KOPT-K1 (cell line): ENCODE measurements around the gene CEP83.

Experiments
- H3K27ac ChIP-seq: fragments of 200-600 bp; sonication (generic); 2 replicates; pipeline ENCODE4 v1.5.1; 2016; ENCODE audit warnings: antibody characterized with exemption, mild to moderate bottlenecking, low read depth, low read length; ENCODE audit not compliant: poor library complexity, severe bottlenecking
- H3K36me3 ChIP-seq: fragments of 200-600 bp; sonication (generic); 2 replicates; pipeline ENCODE4 v1.5.1; 2017; ENCODE audit warnings: antibody characterized with exemption, mild to moderate bottlenecking, low read length, moderate library complexity; ENCODE audit not compliant: insufficient read depth
- H3K9me3 ChIP-seq: fragments of 200-600 bp; sonication (generic); 2 replicates; pipeline ENCODE4 v1.5.1; 2017; ENCODE audit warnings: antibody characterized with exemption, low read length, mild to moderate bottlenecking; ENCODE audit not compliant: insufficient read depth, poor library complexity, severe bottlenecking

Gene CEP83

DNA sequence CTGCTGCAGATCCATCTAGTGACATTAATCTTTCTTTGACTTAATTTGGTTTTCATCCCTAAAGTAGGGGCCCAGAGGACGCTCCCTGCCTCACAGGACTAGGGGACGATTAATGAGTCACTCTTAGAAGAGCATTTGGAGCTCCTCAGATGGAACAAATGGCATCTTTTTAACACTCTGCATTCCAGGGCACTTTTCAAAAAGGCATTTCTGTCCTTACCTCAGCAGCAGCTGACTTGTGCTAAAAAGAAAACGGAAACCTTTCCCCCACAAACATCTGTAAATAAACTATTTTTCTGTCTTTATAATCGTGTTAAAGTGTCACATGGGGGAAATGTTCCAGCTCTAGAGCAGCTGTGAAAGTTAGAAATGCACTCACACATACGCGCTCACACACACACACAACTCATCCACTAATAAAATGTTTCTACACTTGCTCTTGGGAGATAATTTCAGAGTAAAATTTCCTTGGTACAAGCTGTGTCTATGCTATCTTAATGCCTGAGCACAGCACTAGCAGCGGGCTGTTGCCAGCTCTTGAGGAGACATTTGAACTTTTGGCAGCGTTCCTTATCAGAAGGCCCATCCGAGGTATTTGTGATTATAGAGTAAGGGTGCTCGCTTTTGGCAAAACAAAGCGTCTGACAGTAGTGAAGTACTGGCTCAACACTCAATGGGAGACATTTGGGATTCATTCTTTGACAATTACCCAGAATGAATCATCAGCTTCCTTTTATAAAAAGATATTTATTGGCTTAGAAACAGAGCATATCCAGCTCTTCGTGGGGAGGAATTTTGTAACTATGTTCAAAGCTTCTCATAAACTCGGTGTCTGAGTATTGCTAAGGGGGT, 170.0 kb downstream of the CEP83 start:
- Histone ChIP-seq H3K27ac (no peak overlapping the region), H3K36me3 (0 out of 2 replicates have a peak, but pooled peaks cover 5% of the 10 kb centered on the region), H3K9me3 (no peaks in the 10 kb centered on the region)

DNA sequence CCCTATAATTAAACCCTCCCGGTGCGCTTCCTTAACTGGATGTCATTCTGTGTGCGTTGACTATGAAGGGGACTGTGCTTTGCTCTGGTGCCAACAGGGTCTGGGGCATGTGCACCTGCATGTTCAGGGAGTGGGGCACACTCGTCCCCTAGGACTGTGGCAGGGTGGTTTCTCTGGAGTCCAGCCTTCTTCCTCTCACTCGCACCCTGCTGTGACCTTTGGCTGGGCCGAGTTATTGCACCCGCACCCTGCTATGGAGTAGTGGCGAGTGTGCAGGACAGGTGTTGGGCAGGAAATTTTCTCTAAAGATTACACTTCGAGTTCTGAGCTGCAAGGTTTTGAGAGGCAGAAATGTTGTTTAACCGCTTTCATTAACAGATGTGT, 172.4 kb downstream of the CEP83 start:
- H3K36me3 ChIP-seq: 0 out of 2 replicates have a peak, but pooled peaks cover 5% of the 10 kb centered on the region
- no peak overlapping the region for H3K27ac ChIP-seq
- H3K9me3 ChIP-seq: no peaks in the 10 kb centered on the region

DNA sequence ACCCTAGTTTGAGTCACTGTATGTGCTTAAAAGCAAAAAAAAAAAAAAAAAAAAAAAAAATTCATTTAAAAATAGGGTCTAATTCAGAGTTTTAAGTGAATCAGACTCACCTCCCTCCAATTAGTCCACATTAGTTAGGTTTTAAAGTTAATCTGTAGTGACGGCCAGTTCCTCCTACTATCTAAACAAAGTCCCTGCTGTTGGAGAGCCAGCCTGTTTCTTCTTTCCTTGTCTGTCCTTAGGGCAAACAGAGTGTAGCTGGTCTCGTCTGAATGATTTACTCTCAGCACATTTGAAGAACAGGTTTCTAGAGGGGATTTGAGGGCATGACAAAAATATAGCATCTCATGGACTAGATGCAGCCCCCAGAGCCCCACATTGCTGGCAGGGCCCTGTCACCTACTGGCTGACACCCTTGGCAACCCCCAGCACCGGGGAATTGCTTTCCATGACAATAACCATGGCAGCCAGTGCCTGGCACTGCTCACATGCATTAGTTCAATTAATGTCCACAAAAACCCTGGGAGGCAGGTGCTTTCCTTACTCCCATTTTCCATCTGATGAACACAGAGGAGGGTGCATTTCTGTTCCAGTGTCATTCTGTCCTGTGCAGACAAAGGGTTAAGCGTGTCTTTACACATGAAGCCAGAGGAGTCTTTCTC, 173.0 kb downstream of the CEP83 start:
- Histone ChIP-seq H3K9me3 (no peaks in the 10 kb centered on the region), H3K36me3 (0 out of 2 replicates have a peak, but pooled peaks cover 5% of the 10 kb centered on the region), H3K27ac (no peak overlapping the region)

DNA sequence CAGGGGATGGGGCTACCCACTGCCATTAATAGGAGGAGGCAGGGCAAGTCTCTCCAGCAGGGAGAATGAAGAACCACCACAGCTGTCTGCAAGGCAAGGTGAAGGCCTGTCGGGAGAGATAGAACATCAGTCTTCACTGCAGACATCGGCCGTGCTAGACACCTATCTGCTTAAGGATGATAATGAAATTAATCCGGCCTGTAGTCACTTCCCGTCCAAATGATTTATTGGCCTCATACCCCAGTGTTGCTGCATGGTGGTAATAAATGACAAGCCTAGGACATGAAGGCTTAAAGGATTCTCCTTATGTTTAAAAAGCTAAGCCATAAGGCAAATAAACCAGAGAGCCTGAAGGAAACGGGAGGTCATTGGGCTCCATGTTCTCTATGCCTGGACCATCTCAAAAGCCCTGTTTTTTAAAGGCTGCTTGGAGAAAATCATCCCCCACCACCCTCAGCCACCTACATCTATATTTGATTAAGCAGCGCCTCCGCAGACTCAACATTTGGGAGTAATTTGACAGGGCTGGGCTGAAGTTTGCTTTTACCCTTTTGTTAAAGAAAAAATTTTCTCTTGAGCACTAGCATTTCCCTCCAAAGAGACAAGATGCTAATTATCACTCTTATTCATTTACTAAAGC, 173.6 kb downstream of the CEP83 start:
- Histone ChIP-seq H3K27ac (no peak overlapping the region), H3K9me3 (no peaks in the 10 kb centered on the region), H3K36me3 (0 out of 2 replicates have a peak, but pooled peaks cover 5% of the 10 kb centered on the region)

DNA sequence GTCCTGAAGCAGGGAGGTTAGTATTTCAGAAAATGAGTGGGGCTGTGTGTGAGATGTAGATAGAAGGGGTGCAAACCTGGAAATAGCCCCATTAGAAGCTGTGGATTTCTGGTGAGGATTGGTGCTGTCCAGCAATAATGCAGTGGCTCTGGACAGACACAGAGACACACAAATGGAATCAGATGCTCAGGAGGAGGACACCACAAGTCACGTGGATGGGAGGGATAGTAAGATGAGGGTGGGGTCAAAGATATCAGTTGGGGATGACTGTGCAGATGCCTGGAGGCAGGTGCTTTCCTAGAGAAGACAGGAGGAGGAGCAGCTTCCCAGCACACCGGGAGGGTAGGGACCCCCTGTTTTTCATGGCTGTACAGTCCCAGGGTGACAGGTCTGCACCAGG, 174.8 kb downstream of the CEP83 start:
- Histone ChIP-seq H3K36me3 (0 out of 2 replicates have a peak, but pooled peaks cover 5% of the 10 kb centered on the region), H3K9me3 (no peaks in the 10 kb centered on the region), H3K27ac (no peak overlapping the region)

DNA sequence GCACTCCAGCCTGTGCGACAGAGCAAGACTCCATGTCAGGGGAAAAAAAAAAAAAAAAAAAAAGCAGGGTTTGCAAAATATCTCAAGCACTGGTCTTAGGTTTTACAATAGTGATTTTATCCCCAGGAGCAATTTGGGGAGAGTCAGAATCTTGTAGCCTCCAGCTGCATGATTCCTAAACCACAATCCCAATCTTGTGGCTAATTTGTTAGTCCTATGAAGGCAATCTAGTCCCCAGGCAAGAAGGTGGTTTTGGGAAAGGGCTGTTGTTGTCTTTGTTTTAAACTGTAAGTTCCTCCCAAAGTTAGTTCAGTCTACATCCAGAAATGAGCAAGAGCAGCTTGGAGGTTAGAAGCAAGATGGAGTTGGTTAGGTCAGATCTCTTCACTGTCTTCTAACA, 175.6 kb downstream of the CEP83 start:
- no peaks in the 10 kb centered on the region for H3K9me3 ChIP-seq
- H3K27ac ChIP-seq: no peak overlapping the region
- H3K36me3 ChIP-seq: 0 out of 2 replicates have a peak, but pooled peaks cover 5% of the 10 kb centered on the region

DNA sequence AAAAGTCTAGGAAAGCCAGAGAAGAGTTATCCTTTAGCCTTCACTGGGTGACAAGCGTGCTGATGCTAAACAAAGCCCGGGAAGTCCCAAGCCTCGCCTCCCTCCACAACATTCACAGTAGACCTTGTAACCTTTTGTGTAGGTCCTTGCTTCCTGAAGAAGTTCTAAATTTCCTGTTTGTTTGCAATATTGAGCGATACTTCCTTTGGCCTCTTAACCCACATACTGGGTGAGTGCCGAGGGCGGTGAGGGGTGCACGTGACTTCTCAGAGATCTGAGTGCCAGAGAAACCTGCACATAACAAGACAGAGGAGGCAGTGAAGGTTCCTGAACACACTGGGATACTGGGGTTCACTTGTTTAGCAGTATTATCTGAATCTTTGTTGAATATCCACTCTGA, 177.0 kb downstream of the CEP83 start:
- Histone ChIP-seq H3K36me3 (no peaks in the 10 kb centered on the region), H3K27ac (no peak overlapping the region)

DNA sequence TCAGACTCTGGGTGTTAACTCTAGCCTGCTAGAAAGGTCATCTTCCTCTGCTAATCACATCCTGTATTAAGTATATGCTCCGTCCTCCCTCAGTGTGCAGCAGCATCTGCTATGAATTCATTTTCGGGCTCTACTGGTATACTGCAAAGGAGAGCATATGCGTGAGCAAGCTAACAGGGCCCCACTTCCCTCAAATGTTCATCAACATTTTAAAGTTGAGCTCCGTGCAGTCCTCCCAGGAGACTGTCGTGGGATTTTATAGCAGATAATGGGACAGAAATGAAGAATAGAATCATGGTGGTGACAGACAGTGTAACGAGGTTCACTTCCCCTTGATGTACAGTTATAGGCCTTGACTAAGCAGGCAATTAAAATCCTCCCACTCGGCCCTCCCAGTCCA, 179.6 kb downstream of the CEP83 start:
- H3K9me3 ChIP-seq: no peaks in the 10 kb centered on the region
- H3K27ac ChIP-seq: no peak overlapping the region
- H3K36me3 ChIP-seq: no peaks in the 10 kb centered on the region

More for the DNA sequence above, 177.0 kb downstream of the CEP83 start:
- no peaks in the 10 kb centered on the region for H3K9me3 ChIP-seq

DNA sequence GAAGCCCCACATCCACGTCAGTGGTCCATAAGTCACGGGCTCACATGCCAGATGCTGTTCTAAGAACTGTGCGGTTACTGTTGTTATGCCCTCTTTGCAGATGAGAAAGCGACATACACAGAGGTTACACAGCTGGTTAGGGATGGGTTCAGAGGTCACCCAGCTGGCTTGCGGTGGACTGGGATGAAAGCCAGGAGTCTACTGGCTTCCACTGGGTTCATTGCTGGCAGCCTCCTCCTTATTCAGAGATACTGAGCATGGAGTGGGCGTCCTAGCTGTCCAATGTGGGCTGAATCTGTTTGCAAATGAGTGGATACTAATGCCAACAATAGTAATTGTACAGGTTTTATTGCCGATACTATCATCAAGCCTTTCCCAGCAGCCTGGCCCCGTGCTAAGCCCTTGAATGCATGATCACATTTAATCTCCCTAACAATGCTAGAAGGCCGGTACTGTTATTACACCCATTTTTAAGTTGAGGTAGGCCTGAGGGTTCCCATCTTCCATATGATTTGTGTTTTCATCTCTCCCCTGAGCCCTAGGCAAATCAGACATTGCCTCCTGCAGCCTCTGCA, 182.2 kb downstream of the CEP83 start:
- Histone ChIP-seq H3K27ac (no peak overlapping the region), H3K9me3 (no peaks in the 10 kb centered on the region), H3K36me3 (no peaks in the 10 kb centered on the region)

DNA sequence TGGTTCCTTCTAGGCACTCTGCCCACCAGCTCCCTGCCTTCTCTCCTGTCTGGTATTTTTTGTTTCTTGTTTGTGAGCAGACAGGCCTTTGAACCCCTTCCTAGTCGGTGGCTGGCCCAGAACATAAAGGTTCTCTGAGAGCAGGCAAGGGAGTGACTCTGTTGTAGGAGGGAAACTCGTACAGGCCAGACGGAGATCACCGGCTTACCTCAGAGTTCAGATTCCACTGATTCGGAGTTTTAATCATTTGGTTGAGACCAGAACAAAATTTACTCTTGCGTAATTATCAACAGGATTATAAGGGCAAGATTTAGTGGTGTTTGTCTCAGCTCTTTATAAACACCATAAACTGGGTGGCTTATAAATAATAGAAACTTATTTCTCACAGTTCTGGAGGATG, 182.9 kb downstream of the CEP83 start:
- no peaks in the 10 kb centered on the region for H3K36me3 ChIP-seq
- no peaks in the 10 kb centered on the region for H3K9me3 ChIP-seq
- no peak overlapping the region for H3K27ac ChIP-seq

DNA sequence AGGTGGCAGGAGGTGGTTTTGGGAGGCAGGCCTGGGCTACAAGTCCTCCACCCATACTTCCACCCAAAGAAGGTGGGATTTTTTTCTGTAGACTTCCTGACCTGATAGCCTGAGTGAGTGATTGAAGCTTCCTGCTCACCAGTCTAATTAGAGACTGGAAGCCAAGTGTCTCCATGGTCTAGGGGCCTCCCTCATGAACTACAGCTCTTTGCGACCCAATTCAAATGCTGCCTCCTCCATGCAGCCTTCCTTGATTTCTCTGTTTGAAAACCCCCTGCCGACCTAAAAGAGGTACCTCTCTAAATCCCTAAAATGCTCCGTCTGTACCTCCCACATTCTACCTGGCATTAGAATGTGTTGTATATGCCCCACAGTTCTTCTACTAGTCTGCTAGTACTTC, 186.4 kb downstream of the CEP83 start:
- no peak overlapping the region for H3K27ac ChIP-seq
- H3K9me3 ChIP-seq: no peaks in the 10 kb centered on the region
- no peaks in the 10 kb centered on the region for H3K36me3 ChIP-seq

DNA sequence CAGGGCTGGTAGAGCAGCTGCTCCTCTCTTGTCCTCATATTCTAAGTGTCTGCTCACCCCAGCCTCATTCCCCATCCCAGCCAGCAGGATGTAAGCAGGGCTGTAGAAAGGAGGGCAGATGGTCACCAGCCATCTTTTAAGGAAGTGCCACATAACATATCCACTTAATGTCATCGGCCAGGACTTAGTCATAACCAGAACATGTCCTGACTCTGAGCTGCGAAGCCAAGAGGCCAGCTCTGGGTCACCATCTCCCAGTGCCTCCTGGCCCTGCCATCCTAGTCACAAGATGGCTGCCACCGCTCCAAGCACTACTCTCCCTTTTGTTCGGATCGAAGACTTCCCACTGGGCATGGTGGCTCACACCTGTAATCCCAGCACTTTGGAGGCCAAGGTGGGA, 187.4 kb downstream of the CEP83 start:
- Histone ChIP-seq H3K36me3 (no peaks in the 10 kb centered on the region), H3K9me3 (no peaks in the 10 kb centered on the region), H3K27ac (no peak overlapping the region)

DNA sequence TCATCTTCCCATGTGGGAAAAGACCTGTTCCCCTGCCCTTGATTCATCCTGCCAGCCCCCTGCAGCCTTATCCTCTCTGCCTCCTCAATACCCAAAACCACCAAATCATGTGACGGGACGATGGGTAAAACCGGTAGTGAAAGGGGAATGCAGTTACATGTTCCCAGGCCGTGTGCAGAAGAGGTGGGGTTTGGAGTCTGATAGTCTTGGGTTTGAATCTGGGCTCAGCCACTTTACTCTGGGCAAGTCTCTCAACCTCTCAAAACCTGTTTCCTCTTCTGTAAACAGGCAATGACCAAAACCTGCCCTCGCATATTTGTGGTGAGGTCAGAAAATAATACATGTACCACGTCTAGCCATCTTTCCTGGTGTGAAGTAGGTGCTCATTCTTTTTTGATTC, 188.3 kb downstream of the CEP83 start:
- no peaks in the 10 kb centered on the region for H3K9me3 ChIP-seq
- no peaks in the 10 kb centered on the region for H3K36me3 ChIP-seq
- H3K27ac ChIP-seq: no peak overlapping the region

DNA sequence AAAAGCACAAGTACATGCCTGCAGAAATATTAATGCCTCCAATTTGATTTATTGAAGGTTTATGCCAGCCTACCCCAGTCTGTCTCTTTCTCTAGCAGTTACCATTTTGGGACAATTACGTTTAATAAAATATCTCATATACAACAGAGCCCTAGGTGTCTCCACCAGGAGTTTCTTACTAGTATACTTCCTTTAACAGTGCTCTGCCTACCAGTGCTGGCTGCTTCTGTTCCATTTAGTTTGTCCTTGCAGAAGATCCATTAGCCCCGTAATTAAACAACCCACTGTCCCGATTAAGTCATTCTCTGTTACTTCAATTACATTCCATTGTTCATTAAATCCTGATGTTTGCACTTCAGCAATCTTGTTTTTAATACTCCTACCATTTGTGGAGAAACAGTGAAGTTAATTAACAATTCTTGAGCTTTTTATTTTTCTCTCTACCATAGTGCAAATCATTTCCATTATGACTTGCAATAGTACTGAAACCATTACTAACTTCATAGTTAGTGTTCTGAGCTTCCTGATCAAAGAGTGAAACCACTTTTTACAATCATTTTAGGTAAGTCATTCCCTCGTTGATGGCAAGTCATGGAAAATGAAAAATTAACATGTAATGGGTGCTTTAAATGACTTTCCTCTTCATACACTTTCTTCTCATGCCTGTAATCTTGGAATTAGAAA, 190.2 kb downstream of the CEP83 start:
- H3K36me3 ChIP-seq: no peaks in the 10 kb centered on the region
- H3K27ac ChIP-seq: no peak overlapping the region
- no peaks in the 10 kb centered on the region for H3K9me3 ChIP-seq
